MCF 10A (cell line): ENCODE data around the gene GPR132. TPM values are rescaled to one million over a fixed set of nuclear protein-coding genes. Genes with fewer than 3 reads are reported as not detected.

Source experiments
- BruUV-seq: library from RNA; stranded (reverse); fragments of 400-500 nt; replicated peaks from 2 replicates; lab custom pipeline; 2021; lab: Mats Ljungman, UMichigan
- CTCF ChIA-PET: fragments of 300-600 bp; sonication (Branson Sonifier 250); formaldehyde crosslinking; extraction: SDS; loops from one replicate; lab custom pipeline; 2021; ENCODE audit warnings: antibody characterized with exemption, inconsistent platforms; lab: Yijun Ruan, JAX
- POLR2A ChIA-PET: fragments of 300-600, 350-650 bp; sonication (Branson Sonifier 250); formaldehyde crosslinking; extraction: SDS; loops from one replicate; lab custom pipeline; 2020; ENCODE audit warnings: antibody characterized with exemption, inconsistent platforms; lab: Yijun Ruan, JAX
- DNase-seq: peaks from one replicate; pipeline ENCODE4 v3.0.0-alpha.2; 2018; ENCODE audit not compliant: unreplicated experiment
- H3K27ac Mint-ChIP-seq: one replicate; pipeline ENCODE4 v1.8.0; 2022; ENCODE audit warnings: mild to moderate bottlenecking, low read depth, mixed read lengths; ENCODE audit not compliant: unreplicated experiment
- H3K27me3 Mint-ChIP-seq: one replicate; pipeline ENCODE4 v1.8.0; 2022; ENCODE audit warnings: mixed read lengths; ENCODE audit not compliant: insufficient read depth, unreplicated experiment
- H3K36me3 Mint-ChIP-seq: one replicate; pipeline ENCODE4 v1.8.0; 2022; ENCODE audit warnings: mild to moderate bottlenecking, moderate library complexity, mixed read lengths; ENCODE audit not compliant: insufficient read depth, unreplicated experiment
- H3K4me1 Mint-ChIP-seq: one replicate; pipeline ENCODE4 v1.8.0; 2022; ENCODE audit warnings: mixed read lengths; ENCODE audit not compliant: insufficient read depth, unreplicated experiment
- H3K4me3 Mint-ChIP-seq: one replicate; pipeline ENCODE4 v1.8.0; 2022; ENCODE audit warnings: mild to moderate bottlenecking, moderate library complexity, mixed read lengths; ENCODE audit not compliant: unreplicated experiment
- H3K9me3 Mint-ChIP-seq: one replicate; pipeline ENCODE4 v1.8.0; 2022; ENCODE audit warnings: mixed read lengths; ENCODE audit not compliant: unreplicated experiment
- CTCF ChIP-seq: fragments of 200-600 bp; IDR thresholded peaks from one replicate; pipeline ENCODE4 v1.8.0; 2022; ENCODE audit warnings: antibody characterized with exemption, mild to moderate bottlenecking; ENCODE audit not compliant: unreplicated experiment
- intact Hi-C: fragments of 100-400 bp; cut with micrococcal nuclease; formaldehyde crosslinking; loops from 2 replicates; pipeline ENCODE4 v1.14.1; 2022
- total RNA-seq: library from RNA; stranded (reverse); gene quantifications from 2 replicates; pipeline ENCODE4 v1.2.3, GENCODE V29; 2022

GPR132 gene
- total RNA-seq, 1 experiment from 2014 or later: 0.42 TPM

DNA sequence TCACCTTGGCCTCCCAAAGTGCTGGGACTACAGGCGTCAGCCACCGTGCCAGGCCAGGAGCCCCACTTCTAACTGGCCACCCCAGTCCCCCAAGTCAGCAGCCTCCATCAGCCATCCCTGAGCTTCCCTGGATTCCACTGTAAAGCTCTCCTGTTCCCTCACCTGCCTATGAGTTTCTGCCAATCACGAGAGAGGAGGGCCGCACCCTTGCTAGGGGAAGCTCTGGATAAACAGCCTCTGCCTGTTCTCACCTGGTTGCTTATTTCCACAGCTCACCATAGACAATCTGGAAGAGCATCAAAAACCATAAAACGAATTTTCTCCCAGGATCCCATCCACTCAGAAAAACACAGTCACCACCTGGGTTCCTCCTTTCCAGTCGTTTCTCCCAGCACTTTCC lies 49.3 kb downstream of the GPR132 start:
- CTCF ChIA-PET: interaction anchor here (0.6 to 10.3 kb wide), 7 partner anchors 21 to 121 kb away, joined by 3 to 96 read pairs (median 4); no protein-coding TSS in a partner anchor
- no peak for TF ChIP-seq CTCF
- no TSS peak for BruUV-seq
- POLR2A ChIA-PET: interaction anchor here (1.0 to 18.5 kb wide), 6 partner anchors 10 to 44 kb away, joined by 3 to 636 read pairs (median 10); partner anchors contain the start of genes AHNAK2 and CLBA1
- Mint-ChIP-seq H3K9me3 (no peaks in the 10 kb centered on the region), H3K36me3 (peaks cover 51% of the 10 kb centered on the region), H3K27ac (peak overlapping the region; percentile 86), H3K27me3 (no peaks in the 10 kb centered on the region), H3K4me3 (peak overlapping the region; percentile 56), H3K4me1 (peaks cover 40% of the 10 kb centered on the region)
- intact Hi-C loops: no loop called here
- DNase-seq: no peak

DNA sequence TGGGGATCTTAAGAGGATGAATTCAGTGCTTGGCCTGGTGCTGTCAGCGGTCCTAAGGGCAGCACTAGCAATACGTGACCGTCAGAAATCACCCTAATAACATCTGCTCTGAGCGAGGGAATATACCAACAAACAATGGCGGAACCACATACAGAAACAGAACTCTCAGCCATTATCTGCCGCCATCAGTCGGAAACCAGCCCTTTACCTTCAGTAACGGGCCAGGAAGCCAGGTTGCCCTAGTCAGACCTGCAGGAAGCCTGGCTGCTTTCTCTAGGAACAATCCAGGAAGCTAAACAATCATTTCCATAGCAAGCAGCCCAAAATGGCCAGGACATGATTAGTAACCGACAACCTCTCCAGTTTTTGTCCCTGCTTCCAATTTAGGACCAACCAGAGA lies 50.0 kb downstream of the GPR132 start:
- no peaks in the 10 kb centered on the region for H3K9me3 Mint-ChIP-seq
- H3K4me3 Mint-ChIP-seq: no peak overlapping the region
- peaks cover 57% of the 10 kb centered on the region for H3K36me3 Mint-ChIP-seq
- H3K27ac Mint-ChIP-seq: peak overlapping the region; percentile 86
- no peaks in the 10 kb centered on the region for H3K27me3 Mint-ChIP-seq
- BruUV-seq: no TSS peak
- TF ChIP-seq CTCF: no peak
- CTCF ChIA-PET: interaction anchor here (0.7 to 10.3 kb wide), 4 partner anchors 23 to 72 kb away, joined by 3 to 96 read pairs (median 7); no protein-coding TSS in a partner anchor
- intact Hi-C loops: no loop called here
- H3K4me1 Mint-ChIP-seq: peaks cover 40% of the 10 kb centered on the region
- DNase-seq: no peak
- POLR2A ChIA-PET: interaction anchor here (1.0 to 18.5 kb wide), 6 partner anchors 8 to 72 kb away, joined by 3 to 636 read pairs (median 6); partner anchors contain the start of gene CLBA1

- H3K4me3 Mint-ChIP-seq: no peak overlapping the region
- intact Hi-C loops: no loop called here
- H3K9me3 Mint-ChIP-seq: no peaks in the 10 kb centered on the region
- no TSS peak for BruUV-seq
- H3K4me1 Mint-ChIP-seq: peaks cover 40% of the 10 kb centered on the region
- ChIA-PET POLR2A (interaction anchor here (1.1 to 18.5 kb wide), 7 partner anchors 8 to 73 kb away, joined by 3 to 636 read pairs (median 4); partner anchors contain the start of gene CLBA1), CTCF (interaction anchor here (0.6 to 10.3 kb wide), 4 partner anchors 24 to 281 kb away, joined by 3 to 96 read pairs (median 7); no protein-coding TSS in a partner anchor)
- no peak for TF ChIP-seq CTCF
- H3K27me3 Mint-ChIP-seq: no peaks in the 10 kb centered on the region
- peaks cover 57% of the 10 kb centered on the region for H3K36me3 Mint-ChIP-seq
- DNase-seq: no peak
- peak overlapping the region; percentile 86 for H3K27ac Mint-ChIP-seq
Measured at GRCh38 chr14:105014631-105015030, 50.6 kb downstream of the GPR132 start.

GRCh38 chr14:105014032-105014431 lies 51.2 kb downstream of the GPR132 start:
- H3K4me1 Mint-ChIP-seq: peaks cover 40% of the 10 kb centered on the region
- H3K36me3 Mint-ChIP-seq: peaks cover 60% of the 10 kb centered on the region
- H3K27ac Mint-ChIP-seq: peak overlapping the region; percentile 86
- ChIA-PET POLR2A (interaction anchor here (1.1 to 18.5 kb wide), 6 partner anchors 8 to 74 kb away, joined by 3 to 636 read pairs (median 4); no protein-coding TSS in a partner anchor), CTCF (interaction anchor here (0.6 to 10.3 kb wide), 4 partner anchors 13 to 282 kb away, joined by 3 to 96 read pairs (median 3); no protein-coding TSS in a partner anchor)
- no peak for DNase-seq
- no peaks in the 10 kb centered on the region for H3K9me3 Mint-ChIP-seq
- H3K27me3 Mint-ChIP-seq: no peaks in the 10 kb centered on the region
- no peak for TF ChIP-seq CTCF
- no peak overlapping the region for H3K4me3 Mint-ChIP-seq
- BruUV-seq: no TSS peak
- intact Hi-C loops: no loop called here
